NOMO-1 treated with DMSO at 0.1 percent for 48 hours (cell line): ENCODE measurements around the gene MMP25.

Experiments
- DNase-seq: peaks from one replicate; lab custom pipeline; 2025; ENCODE audit not compliant: unreplicated experiment; lab: John Stamatoyannopoulos, UW

The MMP25 gene

GRCh38 chr16:3045758-3046640 is at the start of gene MMP25:
Gene MMP25, plus strand, starts transcription at chr16:3046561. Its CDS starts 357 bp downstream, at chr16:3046918.
- peak; percentile 39 for DNase-seq

- DNase-seq, result no peak
Observed at GRCh38 chr16:2999929-3000328, 46.4 kb upstream of the MMP25 start.

GRCh38 chr16:3000540-3000939 is 45.8 kb upstream of the MMP25 start:
- DNase-seq, result no peak

- no peak for DNase-seq
Observed at GRCh38 chr16:3001316-3001715, 45.0 kb upstream of the MMP25 start.

GRCh38 chr16:3003582-3004270 is 42.6 kb upstream of the MMP25 start:
- DNase-seq, result peak; percentile 99

- DNase-seq, result peak; percentile 40
Observed at GRCh38 chr16:3004319-3004718, 42.0 kb upstream of the MMP25 start.

- peak; percentile 46 for DNase-seq
Observed at GRCh38 chr16:3004781-3005284, 41.5 kb upstream of the MMP25 start.

- DNase-seq, result peak; percentile 70
Observed at GRCh38 chr16:3007059-3007956, 39.1 kb upstream of the MMP25 start.

GRCh38 chr16:3007957-3008689 is 38.2 kb upstream of the MMP25 start:
- peak; percentile 54 for DNase-seq

- DNase-seq, result no peak
Observed at GRCh38 chr16:3008690-3009037, 37.7 kb upstream of the MMP25 start.

GRCh38 chr16:3009568-3010390 is 36.6 kb upstream of the MMP25 start:
- no peak for DNase-seq

GRCh38 chr16:3010510-3010909 is 35.9 kb upstream of the MMP25 start:
- no peak for DNase-seq

GRCh38 chr16:3012246-3012645 is 34.1 kb upstream of the MMP25 start:
- DNase-seq, result no peak

GRCh38 chr16:3012828-3013420 is 33.4 kb upstream of the MMP25 start, which contains the start of gene CLDN9:
Gene CLDN9, plus strand, starts transcription at chr16:3012923. Its CDS starts 440 bp downstream, at chr16:3013363.
- DNase-seq, result no peak

GRCh38 chr16:3013491-3013951 is 32.8 kb upstream of the MMP25 start:
- DNase-seq, result no peak

- no peak for DNase-seq
Observed at GRCh38 chr16:3013998-3014690, 32.2 kb upstream of the MMP25 start.

- DNase-seq, result no peak
Observed at GRCh38 chr16:3014971-3015370, 31.4 kb upstream of the MMP25 start.

- DNase-seq, result no peak
Observed at GRCh38 chr16:3015865-3016521, 30.4 kb upstream of the MMP25 start.
